H1 (cell line): ENCODE results near the gene HSD11B1L.

ENCODE experiments used
- CHD2 ChIP-seq: IDR thresholded peaks from 2 replicates; pipeline ENCODE4 v1.6.1; 2012; ENCODE audit warnings: low read length, improper control_type of control experiment
- CTCF ChIP-seq, 3 experiments: IDR thresholded peaks; 1 replicate in 2 of 3; 2 replicates in 1 of 3; pipeline versions ENCODE4 v1.5.1 to v1.6.1; 2011; ENCODE audit warnings: low read length in 3 of 3, mild to moderate bottlenecking in 3 of 3, inconsistent platforms in 2 of 3, low read depth in 1 of 3, moderate library complexity in 1 of 3; ENCODE audit not compliant: insufficient read depth in 1 of 3; ENCODE audit errors: control extremely low read depth in 1 of 3

- no peak for TF ChIP-seq CHD2
- no peak for TF ChIP-seq CTCF (IDR thresholded peaks at IDR 0.05; ENCODE audit: control extremely low read depth in 1 of 3, insufficient read depth in 1 of 3, low read depth in 1 of 3, low read length in 3 of 3)
These were observed 32.4 kb upstream of the HSD11B1L start for GRCh38 chr19:5648464-5648863.
